ENCODE measurements around the gene LCE2C. TPM values are rescaled to one million over a fixed set of nuclear protein-coding genes. Genes with fewer than 3 reads are reported as not detected.

LCE2C gene
- total RNA-seq, 1 experiment from 2014 or later = not detected

DNA sequence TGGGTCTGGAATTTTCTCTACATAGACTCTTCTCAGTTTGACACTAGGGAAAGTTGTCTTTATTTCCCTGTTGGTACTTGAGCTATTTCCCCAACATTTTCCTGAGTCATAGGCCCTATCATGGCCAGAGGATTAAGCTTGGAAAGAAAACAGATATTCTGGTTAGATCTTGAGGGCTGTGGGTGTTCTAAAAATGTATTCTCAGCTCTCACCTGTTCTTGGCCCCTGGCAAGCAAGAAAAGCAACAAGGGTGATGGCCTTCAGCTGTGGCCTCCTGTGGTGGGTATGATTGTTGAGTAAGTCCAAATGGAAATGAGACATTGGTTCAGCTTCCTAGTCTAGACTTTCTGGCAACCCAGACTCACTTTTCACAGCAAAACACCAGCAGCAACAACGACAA lies 34.7 kb upstream of the LCE2C start:
- H3T11ph ChIP-seq (ENCODE audit: low read length) = no peak overlapping the region
- no peaks in the 10 kb centered on the region; the same call in 1 of the 2 replicates for H3K27me3 Mint-ChIP-seq (ENCODE audit: low read depth)
- no peak overlapping the region for H3K18ac ChIP-seq (ENCODE audit: insufficient read length, low read depth, low read length)
- H3K23ac ChIP-seq (ENCODE audit: insufficient read length, low read depth, low read length) = no peak overlapping the region
- H3K9me3 Mint-ChIP-seq = peaks cover 94 to 97% of the 10 kb centered on the region in 2 experiments
- H3K4me2 ChIP-seq (ENCODE audit: insufficient read depth, insufficient read length, low read length) = no peak overlapping the region
- H2BK12ac ChIP-seq (ENCODE audit: insufficient read length, low read depth, low read length) = no peak overlapping the region
- no peak for DNase-seq
- H3K4me1 ChIP-seq (ENCODE audit: insufficient read depth, low read length) = no peaks in the 10 kb centered on the region
- H3K9ac ChIP-seq (ENCODE audit: extremely low read depth, insufficient read length, low read length) = no peak overlapping the region
- H3K4me1 Mint-ChIP-seq = no peaks in the 10 kb centered on the region
- H2BK120ac ChIP-seq (ENCODE audit: low read depth, low read length, poor library complexity, severe bottlenecking) = no peak overlapping the region
- no peaks in the 10 kb centered on the region for H4K20me1 ChIP-seq (ENCODE audit: control insufficient read depth, insufficient read depth, insufficient read length)
- H4K5ac ChIP-seq (ENCODE audit: insufficient read length, low read depth, low read length) = no peak overlapping the region
- H3K79me1 ChIP-seq (ENCODE audit: insufficient read depth, low read depth, low read length, poor library complexity, severe bottlenecking) = no peaks in the 10 kb centered on the region
- no peak overlapping the region for H3K4me3 Mint-ChIP-seq
- no peaks in the 10 kb centered on the region for H3K27me3 ChIP-seq (ENCODE audit: insufficient read depth, low read length)
- no peak overlapping the region for H3K14ac ChIP-seq (ENCODE audit: insufficient read depth, low read length)
- peaks cover 85% of the 10 kb centered on the region for H3K9me3 ChIP-seq (ENCODE audit: control insufficient read depth, low read depth, low read length)
- no peak overlapping the region for H2BK5ac ChIP-seq (ENCODE audit: insufficient read length, low read length)
- H3K27ac Mint-ChIP-seq = no peak overlapping the region
- TF ChIP-seq, protein P1, sequence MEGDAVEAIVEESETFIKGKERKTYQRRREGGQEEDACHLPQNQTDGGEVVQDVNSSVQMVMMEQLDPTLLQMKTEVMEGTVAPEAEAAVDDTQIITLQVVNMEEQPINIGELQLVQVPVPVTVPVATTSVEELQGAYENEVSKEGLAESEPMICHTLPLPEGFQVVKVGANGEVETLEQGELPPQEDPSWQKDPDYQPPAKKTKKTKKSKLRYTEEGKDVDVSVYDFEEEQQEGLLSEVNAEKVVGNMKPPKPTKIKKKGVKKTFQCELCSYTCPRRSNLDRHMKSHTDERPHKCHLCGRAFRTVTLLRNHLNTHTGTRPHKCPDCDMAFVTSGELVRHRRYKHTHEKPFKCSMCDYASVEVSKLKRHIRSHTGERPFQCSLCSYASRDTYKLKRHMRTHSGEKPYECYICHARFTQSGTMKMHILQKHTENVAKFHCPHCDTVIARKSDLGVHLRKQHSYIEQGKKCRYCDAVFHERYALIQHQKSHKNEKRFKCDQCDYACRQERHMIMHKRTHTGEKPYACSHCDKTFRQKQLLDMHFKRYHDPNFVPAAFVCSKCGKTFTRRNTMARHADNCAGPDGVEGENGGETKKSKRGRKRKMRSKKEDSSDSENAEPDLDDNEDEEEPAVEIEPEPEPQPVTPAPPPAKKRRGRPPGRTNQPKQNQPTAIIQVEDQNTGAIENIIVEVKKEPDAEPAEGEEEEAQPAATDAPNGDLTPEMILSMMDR (conservative IDR thresholded peaks at IDR 0.05) = no peak
- peaks cover 0 to 22% (median 8%) of the 10 kb centered on the region in 3 experiments; a peak in 5 of 7 replicates for H3K36me3 Mint-ChIP-seq (ENCODE audit: insufficient read depth in 1 of 3, low read depth in 3 of 3)
- H2BK20ac ChIP-seq (ENCODE audit: low read depth, low read length, poor library complexity, severe bottlenecking) = no peak overlapping the region
- H4K91ac ChIP-seq (ENCODE audit: insufficient read length, low read depth, low read length) = no peak overlapping the region
- no peak overlapping the region for H2AK5ac ChIP-seq (ENCODE audit: insufficient read length, low read length)
- no peak overlapping the region for H2AFZ ChIP-seq (ENCODE audit: low read length)
- H3K27ac ChIP-seq (ENCODE audit: insufficient read length, low read depth, low read length) = no peak overlapping the region
- H3K56ac ChIP-seq (ENCODE audit: insufficient read length, low read depth, low read length) = no peak overlapping the region
- WGBS (ENCODE audit: extremely low coverage, insufficient read length, low lambda C conversion rate) = no CpG with 5 or more reads among the region's 1 CpG
- no peaks in the 10 kb centered on the region for H3K79me2 ChIP-seq (ENCODE audit: insufficient read depth, low read length)
- H4K8ac ChIP-seq (replicated peaks; ENCODE audit: insufficient read length, low read depth, low read length) = no peak overlapping the region
- H3K23me2 ChIP-seq (ENCODE audit: insufficient read length, low read depth, low read length, poor library complexity, severe bottlenecking) = no peaks in the 10 kb centered on the region
- no peak overlapping the region for H2BK15ac ChIP-seq (ENCODE audit: low read depth, low read length)
- H3K4ac ChIP-seq (ENCODE audit: low read depth, low read length) = no peak overlapping the region
